ENCODE results near the gene CCR8.

- TF ChIP-seq CTCF (IDR thresholded peaks at IDR 0.05) (no peak), POLR2A (IDR thresholded peaks at IDR 0.05) (no peak)
These were observed 36.5 kb upstream of the CCR8 start for GRCh38 chr3:39292961-39293360.
